ENCODE data around the gene CDC25C. TPM values are rescaled to one million over a fixed set of nuclear protein-coding genes. Genes with fewer than 3 reads are reported as not detected.

The CDC25C gene
- total and polyA plus RNA-seq, 7 donors = 0.27 to 5.9 (median 1.7) TPM; not detected in 3

- WGBS, 2 donors = 39 to 46% methylated on average over 1 of the region's 1 CpG
- intact Hi-C loops (cut with DNase I) = no loop called here
- TF ChIP-seq, protein P1, sequence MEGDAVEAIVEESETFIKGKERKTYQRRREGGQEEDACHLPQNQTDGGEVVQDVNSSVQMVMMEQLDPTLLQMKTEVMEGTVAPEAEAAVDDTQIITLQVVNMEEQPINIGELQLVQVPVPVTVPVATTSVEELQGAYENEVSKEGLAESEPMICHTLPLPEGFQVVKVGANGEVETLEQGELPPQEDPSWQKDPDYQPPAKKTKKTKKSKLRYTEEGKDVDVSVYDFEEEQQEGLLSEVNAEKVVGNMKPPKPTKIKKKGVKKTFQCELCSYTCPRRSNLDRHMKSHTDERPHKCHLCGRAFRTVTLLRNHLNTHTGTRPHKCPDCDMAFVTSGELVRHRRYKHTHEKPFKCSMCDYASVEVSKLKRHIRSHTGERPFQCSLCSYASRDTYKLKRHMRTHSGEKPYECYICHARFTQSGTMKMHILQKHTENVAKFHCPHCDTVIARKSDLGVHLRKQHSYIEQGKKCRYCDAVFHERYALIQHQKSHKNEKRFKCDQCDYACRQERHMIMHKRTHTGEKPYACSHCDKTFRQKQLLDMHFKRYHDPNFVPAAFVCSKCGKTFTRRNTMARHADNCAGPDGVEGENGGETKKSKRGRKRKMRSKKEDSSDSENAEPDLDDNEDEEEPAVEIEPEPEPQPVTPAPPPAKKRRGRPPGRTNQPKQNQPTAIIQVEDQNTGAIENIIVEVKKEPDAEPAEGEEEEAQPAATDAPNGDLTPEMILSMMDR (IDR thresholded peaks at IDR 0.05) = no peak
- TF ChIP-seq EP300 (IDR thresholded peaks at IDR 0.05) (no peak), POLR2A (IDR thresholded peaks at IDR 0.05) (no peak), POLR2AphosphoS5 (IDR thresholded peaks at IDR 0.05) (no peak)
- Histone ChIP-seq H3K27ac (no peak overlapping the region), H3K9me3 (no peaks in the 10 kb centered on the region), H3K4me1 (peaks cover 0 to 11% (median 8%) of the 10 kb centered on the region in 4 donors), H3K4me3 (no peak overlapping the region), H3K27me3 (peaks cover 7 to 23% (median 20%) of the 10 kb centered on the region in 3 donors), H3K36me3 (no peaks in the 10 kb centered on the region)
- no peak for DNase-seq
Observed at GRCh38 chr5:138275895-138276294, 55.7 kb downstream of the CDC25C start.

DNA sequence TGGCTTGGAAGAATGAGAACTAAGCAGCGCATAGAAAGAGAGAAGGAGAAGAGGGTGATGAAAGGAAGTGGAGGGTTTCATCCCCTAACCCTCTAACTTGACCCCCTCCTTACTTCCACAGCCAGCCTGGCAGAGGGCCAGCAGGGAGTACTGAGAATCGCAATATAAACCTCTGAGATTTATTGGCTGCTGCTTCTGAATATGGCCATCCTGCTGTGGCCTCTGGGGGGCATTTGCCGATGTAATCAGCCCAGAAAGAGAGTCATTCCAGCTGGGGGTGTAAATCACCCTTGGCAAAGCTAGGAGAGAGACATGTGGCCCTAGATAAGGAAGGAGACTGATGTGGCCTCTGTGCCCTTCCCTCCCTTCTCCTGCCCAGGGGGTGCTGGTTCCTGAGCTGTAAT is 56.2 kb downstream of the CDC25C start:
- 36 to 46% methylated on average over 3 of the region's 3 CpGs for WGBS, 2 donors
- Histone ChIP-seq H3K27me3 (peaks cover 7 to 23% (median 20%) of the 10 kb centered on the region in 3 donors), H3K9me3 (no peaks in the 10 kb centered on the region), H3K4me3 (no peak overlapping the region), H3K36me3 (no peaks in the 10 kb centered on the region), H3K27ac (no peak overlapping the region), H3K4me1 (peaks cover 0 to 11% (median 8%) of the 10 kb centered on the region in 4 donors)
- TF ChIP-seq, protein P1 (IDR thresholded peaks at IDR 0.05) = no peak
- no peak for TF ChIP-seq EP300 (IDR thresholded peaks at IDR 0.05)
- no peak for TF ChIP-seq POLR2AphosphoS5 (IDR thresholded peaks at IDR 0.05)
- TF ChIP-seq POLR2A (IDR thresholded peaks at IDR 0.05) = no peak
- no peak for DNase-seq
- intact Hi-C loops (cut with DNase I) = no loop called here

GRCh38 chr5:138274189-138274853 is 57.3 kb downstream of the CDC25C start, which contains the start of gene GFRA3:
Gene GFRA3 (minus strand): TSS chr5:138274621. CDS start chr5:138274424, 197 bp downstream.
- Histone ChIP-seq H3K27me3 (peaks cover 7 to 23% (median 20%) of the 10 kb centered on the region in 3 donors), H3K4me3 (peak within 1 kb of the TSS; percentile 9 to 48 (median 42)), H3K4me1 (peaks cover 0 to 11% (median 8%) of the 10 kb centered on the region in 4 donors), H3K9me3 (no peaks in the 10 kb centered on the region), H3K27ac (peak within 1 kb of the TSS in 3 of 4 donors; percentile 14 to 53 (median 30)), H3K36me3 (no peaks in the 10 kb centered on the region)
- 2% methylated on average over 62 of the region's 62 CpGs for WGBS, 2 donors
- intact Hi-C loops (cut with DNase I) = no loop called here
- peak; percentile 63 for DNase-seq
- TF ChIP-seq POLR2A (IDR thresholded peaks at IDR 0.05) (no peak), EP300 (IDR thresholded peaks at IDR 0.05) (no peak), POLR2AphosphoS5 (IDR thresholded peaks at IDR 0.05) (no peak)
- TF ChIP-seq, protein P1 (IDR thresholded peaks at IDR 0.05) = no peak

- Histone ChIP-seq H3K36me3 (no peaks in the 10 kb centered on the region), H3K27me3 (peaks cover 7 to 23% (median 20%) of the 10 kb centered on the region in 3 donors), H3K4me3 (peak overlapping the region in 3 of 4 donors; percentile 39 to 48 (median 46)), H3K4me1 (peaks cover 0 to 11% (median 8%) of the 10 kb centered on the region in 4 donors), H3K9me3 (no peaks in the 10 kb centered on the region), H3K27ac (peak overlapping the region in 2 of 4 donors; percentile 14 to 53)
- 44 to 66% methylated on average over 6 of the region's 6 CpGs for WGBS, 2 donors
- no peak for DNase-seq
- intact Hi-C loops (cut with DNase I) = no loop called here
- no peak for TF ChIP-seq EP300 (IDR thresholded peaks at IDR 0.05)
- TF ChIP-seq POLR2AphosphoS5 (IDR thresholded peaks at IDR 0.05) = no peak
- TF ChIP-seq, protein P1 (IDR thresholded peaks at IDR 0.05) = no peak
- no peak for TF ChIP-seq POLR2A (IDR thresholded peaks at IDR 0.05)
Observed at GRCh38 chr5:138273834-138274188, 57.8 kb downstream of the CDC25C start.

Data from sigmoid colon (tissue), 7 donors.